Mesenchymal stem cell (in vitro differentiated cells and primary cell): ENCODE measurements around the gene RAPGEF6.

ENCODE experiments used
- DNase-seq: peaks from one replicate; pipeline ENCODE4 v3.0.0-alpha.2; 2013
- H2AFZ ChIP-seq: one replicate; pipeline ENCODE4 v1.6.1; 2013; ENCODE audit warnings: low read depth, mild to moderate bottlenecking, control low read depth, inconsistent platforms, low read length, moderate library complexity
- H2AK5ac ChIP-seq: 2 replicates; pipeline ENCODE4 v1.6.1; 2013; ENCODE audit warnings: low read length, moderate library complexity, mild to moderate bottlenecking, inconsistent platforms; ENCODE audit not compliant: severe bottlenecking
- H2BK120ac ChIP-seq: one replicate; pipeline ENCODE4 v1.6.1; 2013; ENCODE audit warnings: low read depth, mild to moderate bottlenecking, inconsistent platforms, low read length, moderate library complexity
- H2BK12ac ChIP-seq, 2 experiments: one replicate each; pipeline ENCODE4 v1.6.1; 2013; ENCODE audit warnings: inconsistent platforms in 2 of 2, low read length in 2 of 2, mild to moderate bottlenecking in 2 of 2, moderate library complexity in 2 of 2, control low read depth in 1 of 2
- H2BK15ac ChIP-seq: one replicate; pipeline ENCODE4 v1.6.1; 2013; ENCODE audit warnings: mild to moderate bottlenecking, low read depth, inconsistent platforms; ENCODE audit not compliant: poor library complexity, severe bottlenecking
- H2BK5ac ChIP-seq: 2 replicates; pipeline ENCODE4 v1.6.1; 2013; ENCODE audit warnings: low read depth, mild to moderate bottlenecking, low read length, control low read depth, inconsistent platforms; ENCODE audit not compliant: poor library complexity, severe bottlenecking
- H3K14ac ChIP-seq, 2 experiments: one replicate each; pipeline ENCODE4 v1.6.1; 2013; ENCODE audit warnings: inconsistent platforms in 2 of 2, low read length in 2 of 2, control low read depth in 1 of 2, mild to moderate bottlenecking in 1 of 2, moderate library complexity in 1 of 2
- H3K18ac ChIP-seq, 2 experiments: one replicate each; pipeline ENCODE4 v1.6.1; 2013; ENCODE audit warnings: inconsistent platforms in 2 of 2, low read length in 2 of 2, control low read depth in 1 of 2, low read depth in 1 of 2, mild to moderate bottlenecking in 1 of 2
- H3K23ac ChIP-seq, 2 experiments: one replicate each; pipeline ENCODE4 v1.6.1; 2013; ENCODE audit warnings: inconsistent platforms in 2 of 2, low read length in 2 of 2, mild to moderate bottlenecking in 2 of 2, moderate library complexity in 2 of 2, control low read depth in 1 of 2
- H3K27ac ChIP-seq: 2 replicates; pipeline ENCODE4 v1.5.1; 2013; ENCODE audit warnings: mild to moderate bottlenecking, moderate library complexity, low read length, control low read depth, inconsistent platforms; ENCODE audit not compliant: poor library complexity, severe bottlenecking
- H3K27me3 ChIP-seq, 2 experiments: 2 replicates each; pipeline versions ENCODE4 v1.6.1 to v1.7.0; 2013; ENCODE audit warnings: low read length in 2 of 2, mild to moderate bottlenecking in 2 of 2, moderate library complexity in 2 of 2, control low read depth in 1 of 2, inconsistent platforms in 1 of 2; ENCODE audit not compliant: control insufficient read depth in 1 of 2, insufficient read depth in 1 of 2
- H3K36me3 ChIP-seq, 2 experiments: 2 replicates each; pipeline versions ENCODE4 v1.6.1 to v1.7.0; 2013; ENCODE audit warnings: low read length in 2 of 2, control low read depth in 1 of 2, inconsistent platforms in 1 of 2, low read depth in 1 of 2, mild to moderate bottlenecking in 1 of 2; ENCODE audit not compliant: insufficient read depth in 2 of 2, control insufficient read depth in 1 of 2
- H3K4ac ChIP-seq, 2 experiments: one replicate each; pipeline ENCODE4 v1.6.1; 2013; ENCODE audit warnings: inconsistent platforms in 2 of 2, low read length in 2 of 2, mild to moderate bottlenecking in 2 of 2, moderate library complexity in 2 of 2, control low read depth in 1 of 2, low read depth in 1 of 2
- H3K4me1 ChIP-seq: 2 replicates; pipeline ENCODE4 v1.6.1; 2013; ENCODE audit warnings: low read depth, low read length, control low read depth; ENCODE audit not compliant: control insufficient read depth, insufficient read depth
- H3K4me2 ChIP-seq: 2 replicates; pipeline ENCODE4 v1.6.1; 2013; ENCODE audit warnings: low read length, mild to moderate bottlenecking, inconsistent platforms; ENCODE audit not compliant: poor library complexity, severe bottlenecking
- H3K4me3 ChIP-seq, 2 experiments: 2 replicates each; pipeline versions ENCODE4 v1.5.1 to v1.7.0; 2013; ENCODE audit warnings: low read length in 2 of 2, mild to moderate bottlenecking in 2 of 2, control low read depth in 1 of 2, low read depth in 1 of 2; ENCODE audit not compliant: insufficient read depth in 1 of 2
- H3K79me1 ChIP-seq: replicated peaks from 2 replicates; pipeline ENCODE4 v1.6.1; 2013; ENCODE audit warnings: mild to moderate bottlenecking, control low read depth, low read length, inconsistent platforms; ENCODE audit not compliant: poor library complexity, severe bottlenecking
- H3K9ac ChIP-seq: 2 replicates; pipeline ENCODE4 v1.7.0; 2013; ENCODE audit warnings: mild to moderate bottlenecking, low read length, moderate library complexity
- H3K9me3 ChIP-seq: 2 replicates; pipeline ENCODE4 v1.7.0; 2013; ENCODE audit warnings: mild to moderate bottlenecking, low read length; ENCODE audit not compliant: control insufficient read depth
- H4K8ac ChIP-seq: one replicate; pipeline ENCODE4 v1.6.1; 2013; ENCODE audit warnings: inconsistent platforms, mild to moderate bottlenecking, low read length, moderate library complexity
- H4K91ac ChIP-seq: one replicate; pipeline ENCODE4 v1.6.1; 2013; ENCODE audit warnings: mild to moderate bottlenecking, low read length, inconsistent platforms
- WGBS: methylation state at CpG from one replicate; pipeline ENCODE4 v1.1.7; 2013; ENCODE audit warnings: mixed read lengths; 5-methylcytosine and 5-hydroxymethylcytosine counted together

Gene RAPGEF6

GRCh38 chr5:131639148-131639547 lies 4.1 kb upstream of the RAPGEF6 start:
- no peak overlapping the region for H3K4ac ChIP-seq
- no peak overlapping the region for H2BK12ac ChIP-seq
- no peak for DNase-seq
- no peak overlapping the region for H2AFZ ChIP-seq
- H4K91ac ChIP-seq: no peak overlapping the region
- no peak overlapping the region for H3K23ac ChIP-seq
- no peak overlapping the region for H2BK15ac ChIP-seq
- H4K8ac ChIP-seq: no peak overlapping the region
- H3K27ac ChIP-seq: no peak overlapping the region
- H3K27me3 ChIP-seq: no peaks in the 10 kb centered on the region
- no peak overlapping the region for H3K18ac ChIP-seq
- no peak overlapping the region for H2BK5ac ChIP-seq
- H3K79me1 ChIP-seq: peaks cover 1% of the 10 kb centered on the region
- H3K4me3 ChIP-seq: no peak overlapping the region
- H3K9me3 ChIP-seq: no peaks in the 10 kb centered on the region
- H2BK120ac ChIP-seq: no peak overlapping the region
- peaks cover 0 to 27% of the 10 kb centered on the region in 2 experiments for H3K36me3 ChIP-seq
- H3K4me1 ChIP-seq: no peaks in the 10 kb centered on the region
- no peak overlapping the region for H3K14ac ChIP-seq
- no peak overlapping the region for H3K4me2 ChIP-seq
- no peak overlapping the region for H2AK5ac ChIP-seq
- no peak overlapping the region for H3K9ac ChIP-seq

GRCh38 chr5:131637694-131638093 lies 2.7 kb upstream of the RAPGEF6 start:
- Histone ChIP-seq H2AK5ac (no peak overlapping the region), H3K4me2 (no peak overlapping the region), H3K9me3 (no peaks in the 10 kb centered on the region), H3K27me3 (no peaks in the 10 kb centered on the region), H2BK120ac (no peak overlapping the region), H4K8ac (no peak overlapping the region), H3K36me3 (peaks cover 0 to 13% of the 10 kb centered on the region in 2 experiments), H3K14ac (no peak overlapping the region), H3K79me1 (peaks cover 1% of the 10 kb centered on the region), H2BK5ac (no peak overlapping the region), H3K4me1 (peaks cover 6% of the 10 kb centered on the region), H3K18ac (no peak overlapping the region), H2BK12ac (no peak overlapping the region), H3K4me3 (no peak overlapping the region), H4K91ac (no peak overlapping the region), H2BK15ac (no peak overlapping the region), H3K4ac (no peak overlapping the region), H3K23ac (no peak overlapping the region), H2AFZ (no peak overlapping the region), H3K27ac (no peak overlapping the region), H3K9ac (no peak overlapping the region)
- 96% methylated on average over 3 of the region's 4 CpGs for WGBS
- no peak for DNase-seq

GRCh38 chr5:131635684-131636572 lies 899 bp upstream of the RAPGEF6 start:
- H3K79me1 ChIP-seq: peaks cover 2% of the 10 kb centered on the region
- no peak for DNase-seq
- H3K23ac ChIP-seq: peak overlapping the region in 1 of 2 experiments; percentile 37
- H3K27me3 ChIP-seq: no peaks in the 10 kb centered on the region
- H2BK12ac ChIP-seq: no peak overlapping the region
- H2AK5ac ChIP-seq: peak overlapping the region; percentile 61
- no peak overlapping the region for H2AFZ ChIP-seq
- peak overlapping the region; percentile 52 to 97 for H3K18ac ChIP-seq
- no peaks in the 10 kb centered on the region for H3K36me3 ChIP-seq
- peak overlapping the region; percentile 95 for H2BK15ac ChIP-seq
- peak overlapping the region; percentile 97 for H3K9ac ChIP-seq
- H3K14ac ChIP-seq: peak overlapping the region in 1 of 2 experiments; percentile 37
- H2BK5ac ChIP-seq: peak overlapping the region; percentile 46
- H3K4me1 ChIP-seq: peaks cover 6% of the 10 kb centered on the region
- peak overlapping the region; percentile 96 for H4K8ac ChIP-seq
- H3K9me3 ChIP-seq: no peaks in the 10 kb centered on the region
- peak overlapping the region; percentile 75 for H3K4me2 ChIP-seq
- H2BK120ac ChIP-seq: peak overlapping the region; percentile 74
- H4K91ac ChIP-seq: peak overlapping the region; percentile 90
- H3K4ac ChIP-seq: peak overlapping the region; percentile 64 to 94
- under 1% methylated on average over 20 of the region's 24 CpGs for WGBS
- H3K4me3 ChIP-seq: peak overlapping the region; percentile 57 to 86
- peak overlapping the region; percentile 100 for H3K27ac ChIP-seq

- Histone ChIP-seq H3K4me3 (peak overlapping the region; percentile 83 to 86), H3K27me3 (no peaks in the 10 kb centered on the region), H3K4me1 (peaks cover 6% of the 10 kb centered on the region), H3K4ac (peak overlapping the region; percentile 29 to 46), H2BK120ac (no peak overlapping the region), H3K79me1 (peaks cover 1% of the 10 kb centered on the region), H3K27ac (peak overlapping the region; percentile 72), H4K91ac (no peak overlapping the region), H3K36me3 (no peaks in the 10 kb centered on the region), H2BK15ac (peak overlapping the region; percentile 12), H4K8ac (peak overlapping the region; percentile 33), H3K9me3 (no peaks in the 10 kb centered on the region), H2BK12ac (peak overlapping the region in 1 of 2 experiments; percentile 21), H2AFZ (peak overlapping the region; percentile 87), H3K23ac (peak overlapping the region in 1 of 2 experiments; percentile 1), H3K14ac (peak overlapping the region in 1 of 2 experiments; percentile 93), H2AK5ac (no peak overlapping the region), H3K18ac (peak overlapping the region; percentile 68 to 79), H2BK5ac (no peak overlapping the region), H3K4me2 (peak overlapping the region; percentile 78), H3K9ac (peak overlapping the region; percentile 97)
- WGBS: 1% methylated on average over 21 of the region's 21 CpGs
- peak; percentile 77 for DNase-seq
Observed at GRCh38 chr5:131634666-131634995, 398 bp downstream of the RAPGEF6 start.
